C4-2B (cell line): Measurements from ENCODE around the gene CPA1.
"Not testable (repeated sequence)": the region's sequence is repeated elsewhere in the genome, so short reads cannot be mapped to it uniquely, and the experiment has no call there.

Experiments used
- ZFX ChIP-seq: fragments of 450-650 bp; IDR thresholded peaks from 2 replicates; pipeline ENCODE4 v1.6.1; 2017
- TF ChIP-seq, protein P1 (sequence below): fragments of 450-650 bp; conservative IDR thresholded peaks from 2 replicates; pipeline ENCODE4 v1.5.1; 2017; ENCODE audit warnings: mild to moderate bottlenecking

DNA sequence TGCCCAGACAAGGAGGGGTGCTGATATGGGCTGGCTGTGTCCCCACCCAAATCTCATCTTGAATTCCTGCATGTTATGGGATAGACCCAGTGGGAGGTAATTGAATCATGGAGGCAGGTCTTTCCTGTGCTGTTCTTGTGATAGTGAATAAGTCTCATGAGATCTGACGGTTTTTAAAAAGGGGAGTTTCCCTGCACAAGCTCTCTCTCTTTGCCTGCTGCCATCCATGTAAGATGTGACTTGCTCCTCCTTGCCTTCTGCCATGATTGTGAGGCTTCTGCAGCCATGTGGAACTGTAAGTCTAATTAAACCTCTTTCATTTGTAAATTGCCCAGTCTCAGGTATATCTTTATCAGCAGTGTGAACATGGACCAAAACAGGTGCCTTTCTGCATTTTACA lies 3.8 kb upstream of the CPA1 start:
- TF ChIP-seq, protein P1, sequence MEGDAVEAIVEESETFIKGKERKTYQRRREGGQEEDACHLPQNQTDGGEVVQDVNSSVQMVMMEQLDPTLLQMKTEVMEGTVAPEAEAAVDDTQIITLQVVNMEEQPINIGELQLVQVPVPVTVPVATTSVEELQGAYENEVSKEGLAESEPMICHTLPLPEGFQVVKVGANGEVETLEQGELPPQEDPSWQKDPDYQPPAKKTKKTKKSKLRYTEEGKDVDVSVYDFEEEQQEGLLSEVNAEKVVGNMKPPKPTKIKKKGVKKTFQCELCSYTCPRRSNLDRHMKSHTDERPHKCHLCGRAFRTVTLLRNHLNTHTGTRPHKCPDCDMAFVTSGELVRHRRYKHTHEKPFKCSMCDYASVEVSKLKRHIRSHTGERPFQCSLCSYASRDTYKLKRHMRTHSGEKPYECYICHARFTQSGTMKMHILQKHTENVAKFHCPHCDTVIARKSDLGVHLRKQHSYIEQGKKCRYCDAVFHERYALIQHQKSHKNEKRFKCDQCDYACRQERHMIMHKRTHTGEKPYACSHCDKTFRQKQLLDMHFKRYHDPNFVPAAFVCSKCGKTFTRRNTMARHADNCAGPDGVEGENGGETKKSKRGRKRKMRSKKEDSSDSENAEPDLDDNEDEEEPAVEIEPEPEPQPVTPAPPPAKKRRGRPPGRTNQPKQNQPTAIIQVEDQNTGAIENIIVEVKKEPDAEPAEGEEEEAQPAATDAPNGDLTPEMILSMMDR = not testable (repeated sequence)
- not testable (repeated sequence) for TF ChIP-seq ZFX
